ENCODE results near the gene FAM131A.

GRCh38 chr3:184306341-184306972, 30.9 kb upstream of the FAM131A start:
- no peak for TF ChIP-seq CTCF (IDR thresholded peaks at IDR 0.05)
- TF ChIP-seq POLR2A (IDR thresholded peaks at IDR 0.05): no peak

Measured in right lobe of liver (tissue), 4 donors.